AG04450 (cell line): ENCODE results near the gene NGRN. TPM values are rescaled to one million over a fixed set of nuclear protein-coding genes. Genes with fewer than 3 reads are reported as not detected.

Source experiments
- CTCF ChIA-PET: fragments of 300-600, 350-600 bp; formaldehyde crosslinking; extraction: SDS; loops from one replicate; lab custom pipeline; 2022; ENCODE audit warnings: antibody characterized with exemption, inconsistent platforms; lab: Charles Lee
- POLR2A ChIA-PET: fragments of 350-600 bp; formaldehyde crosslinking; extraction: SDS; loops from one replicate; lab custom pipeline; 2021; ENCODE audit warnings: antibody characterized with exemption, inconsistent platforms; lab: Yijun Ruan, JAX
- DNase-seq: peaks from one replicate; pipeline ENCODE4 v3.0.0-alpha.2; 2011; ENCODE audit warnings: low read depth, low spot score
- H3K27ac ChIP-seq: one replicate; pipeline ENCODE4 v1.5.1; 2012; ENCODE audit warnings: low read depth, low read length, control low read depth
- H3K27me3 ChIP-seq: one replicate; pipeline ENCODE4 v1.6.0; 2012; ENCODE audit warnings: low read length; ENCODE audit not compliant: control insufficient read depth, insufficient read depth
- H3K4me3 ChIP-seq: 2 replicates; pipeline ENCODE4 v1.5.1; 2011; ENCODE audit warnings: mild to moderate bottlenecking, low read depth, low read length, control low read depth
- H3K9me3 ChIP-seq: 2 replicates; pipeline ENCODE4 v1.5.1; 2012; ENCODE audit warnings: low read length; ENCODE audit not compliant: control insufficient read depth, insufficient read depth
- polyA minus RNA-seq: library from RNA; depleted of rRNA, polyadenylated mRNA; stranded (reverse); fragments of >200 nt; gene quantifications from 2 replicates; pipeline ENCODE4 v1.2.3, GENCODE V29; 2011; rRNA and poly(A)+ RNA removed
- polyA plus RNA-seq: library from polyadenylated mRNA; depleted of rRNA; stranded (reverse); fragments of >200 nt; gene quantifications from 2 replicates; pipeline ENCODE4 v1.2.3, GENCODE V29; 2011; rRNA removed
- TF ChIP-seq, protein P1 (sequence below): IDR thresholded peaks from 2 replicates; pipeline ENCODE4 v1.5.1; 2011; ENCODE audit warnings: low read depth, low read length, control low read depth, inconsistent platforms

NGRN gene, protein sequence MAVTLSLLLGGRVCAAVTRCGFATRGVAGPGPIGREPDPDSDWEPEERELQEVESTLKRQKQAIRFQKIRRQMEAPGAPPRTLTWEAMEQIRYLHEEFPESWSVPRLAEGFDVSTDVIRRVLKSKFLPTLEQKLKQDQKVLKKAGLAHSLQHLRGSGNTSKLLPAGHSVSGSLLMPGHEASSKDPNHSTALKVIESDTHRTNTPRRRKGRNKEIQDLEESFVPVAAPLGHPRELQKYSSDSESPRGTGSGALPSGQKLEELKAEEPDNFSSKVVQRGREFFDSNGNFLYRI
- polyA plus RNA-seq (77.6 and 81.8 TPM in 2 replicates), polyA minus RNA-seq (29.8 and 31.7 TPM in 2 replicates)

DNA sequence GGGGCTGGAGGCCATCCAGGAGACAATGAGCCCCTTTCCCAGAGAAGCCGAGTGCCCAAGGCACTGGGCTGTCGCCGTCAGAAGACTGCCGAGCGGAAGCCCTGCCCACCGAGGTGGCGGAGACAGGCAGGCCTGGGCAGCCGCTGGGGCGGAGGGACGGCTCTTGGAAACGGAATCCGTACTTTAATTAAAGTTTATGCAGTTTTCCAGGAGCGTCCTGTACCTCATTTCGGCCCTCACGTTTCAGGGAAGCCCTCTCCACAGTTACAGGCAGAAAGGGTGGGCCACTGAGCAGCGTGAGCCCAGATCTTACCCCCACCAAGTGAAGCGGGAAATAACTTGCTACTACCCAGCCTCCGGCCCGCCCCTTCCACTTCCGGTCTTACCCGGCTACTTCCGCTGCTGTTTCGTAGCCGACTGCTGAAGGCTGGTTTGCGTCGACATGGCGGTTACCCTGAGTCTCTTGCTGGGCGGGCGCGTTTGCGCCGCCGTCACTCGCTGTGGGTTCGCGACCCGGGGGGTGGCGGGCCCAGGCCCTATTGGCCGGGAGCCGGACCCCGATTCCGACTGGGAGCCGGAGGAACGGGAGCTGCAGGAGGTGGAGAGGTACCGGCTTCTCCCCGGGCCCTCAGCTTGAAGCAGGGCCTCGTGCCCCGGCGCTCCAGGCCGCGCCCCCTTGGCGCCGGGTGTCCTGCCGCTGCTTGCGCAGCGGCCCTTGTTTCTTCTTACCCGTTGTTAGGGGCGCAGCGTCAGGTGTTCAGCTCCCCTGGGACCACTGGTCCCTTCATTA lies at the start of gene NGRN:
Gene NGRN (plus strand): TSS at position 402 of the 790 bp plus-strand sequence. CDS start 41 bp downstream, at position 443.
- POLR2A ChIA-PET: interaction anchor here (0.6 to 0.9 kb wide), 3 partner anchors 28 to 266 kb away, joined by 3 to 6 read pairs (median 6); partner anchors contain the start of genes CIB1 and GDPGP1
- Histone ChIP-seq H3K27me3 (no peaks in the 10 kb centered on the region), H3K4me3 (peak within 1 kb of the TSS; percentile 94), H3K27ac (peak within 1 kb of the TSS; percentile 91), H3K9me3 (peaks cover 5% of the 10 kb centered on the region; the same call in 1 of the 2 replicates)
- TF ChIP-seq, protein P1, sequence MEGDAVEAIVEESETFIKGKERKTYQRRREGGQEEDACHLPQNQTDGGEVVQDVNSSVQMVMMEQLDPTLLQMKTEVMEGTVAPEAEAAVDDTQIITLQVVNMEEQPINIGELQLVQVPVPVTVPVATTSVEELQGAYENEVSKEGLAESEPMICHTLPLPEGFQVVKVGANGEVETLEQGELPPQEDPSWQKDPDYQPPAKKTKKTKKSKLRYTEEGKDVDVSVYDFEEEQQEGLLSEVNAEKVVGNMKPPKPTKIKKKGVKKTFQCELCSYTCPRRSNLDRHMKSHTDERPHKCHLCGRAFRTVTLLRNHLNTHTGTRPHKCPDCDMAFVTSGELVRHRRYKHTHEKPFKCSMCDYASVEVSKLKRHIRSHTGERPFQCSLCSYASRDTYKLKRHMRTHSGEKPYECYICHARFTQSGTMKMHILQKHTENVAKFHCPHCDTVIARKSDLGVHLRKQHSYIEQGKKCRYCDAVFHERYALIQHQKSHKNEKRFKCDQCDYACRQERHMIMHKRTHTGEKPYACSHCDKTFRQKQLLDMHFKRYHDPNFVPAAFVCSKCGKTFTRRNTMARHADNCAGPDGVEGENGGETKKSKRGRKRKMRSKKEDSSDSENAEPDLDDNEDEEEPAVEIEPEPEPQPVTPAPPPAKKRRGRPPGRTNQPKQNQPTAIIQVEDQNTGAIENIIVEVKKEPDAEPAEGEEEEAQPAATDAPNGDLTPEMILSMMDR: no peak
- DNase-seq: peak; percentile 53
- CTCF ChIA-PET: no interaction called here

DNA sequence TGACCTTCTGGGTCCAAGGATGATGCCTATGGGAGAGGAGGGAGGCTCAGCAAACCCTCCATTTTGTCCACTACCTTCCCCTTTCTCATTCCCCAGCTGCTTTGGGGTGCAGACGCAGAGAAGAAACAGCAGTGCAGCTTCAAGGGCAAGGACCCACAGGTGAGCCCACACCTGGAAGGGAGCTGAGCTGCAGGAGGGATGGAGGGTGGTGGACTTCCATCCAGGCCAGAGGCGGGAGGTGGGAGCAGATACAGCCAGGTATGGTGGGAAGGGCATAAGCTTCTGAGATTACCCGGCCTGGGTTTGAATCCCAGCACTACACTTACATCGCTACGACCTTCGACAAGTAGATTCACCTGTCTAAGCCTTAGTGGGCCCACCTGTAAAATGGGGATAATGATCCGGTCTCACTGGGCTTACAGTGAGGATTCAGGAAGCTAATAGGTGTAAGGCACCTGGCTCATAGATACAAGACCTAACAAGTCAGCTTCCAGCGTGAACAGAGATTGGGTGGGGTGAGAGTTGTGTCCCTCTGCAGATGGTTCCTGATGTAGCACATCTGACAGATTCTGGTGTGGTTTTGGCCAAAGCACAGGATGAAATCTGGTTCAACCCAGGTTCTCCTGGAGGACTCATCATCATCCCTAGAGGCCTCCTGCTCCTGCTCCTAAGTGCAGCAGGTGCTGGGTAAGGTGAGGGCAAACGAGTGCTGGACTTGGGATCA lies 47.6 kb upstream of the NGRN start:
- CTCF ChIA-PET: interaction anchor here (1.4 kb wide), 1 partner anchor 14 kb away, joined by 6 read pairs; no protein-coding TSS in a partner anchor
- DNase-seq: no peak
- Histone ChIP-seq H3K27me3 (no peaks in the 10 kb centered on the region), H3K27ac (no peak overlapping the region), H3K9me3 (no peaks in the 10 kb centered on the region; the same call in 1 of the 2 replicates), H3K4me3 (no peak overlapping the region)
- TF ChIP-seq, protein P1: no peak
- POLR2A ChIA-PET: interaction anchor here (1.2 kb wide), 1 partner anchor 76 kb away, joined by 3 read pairs; no protein-coding TSS in a partner anchor

DNA sequence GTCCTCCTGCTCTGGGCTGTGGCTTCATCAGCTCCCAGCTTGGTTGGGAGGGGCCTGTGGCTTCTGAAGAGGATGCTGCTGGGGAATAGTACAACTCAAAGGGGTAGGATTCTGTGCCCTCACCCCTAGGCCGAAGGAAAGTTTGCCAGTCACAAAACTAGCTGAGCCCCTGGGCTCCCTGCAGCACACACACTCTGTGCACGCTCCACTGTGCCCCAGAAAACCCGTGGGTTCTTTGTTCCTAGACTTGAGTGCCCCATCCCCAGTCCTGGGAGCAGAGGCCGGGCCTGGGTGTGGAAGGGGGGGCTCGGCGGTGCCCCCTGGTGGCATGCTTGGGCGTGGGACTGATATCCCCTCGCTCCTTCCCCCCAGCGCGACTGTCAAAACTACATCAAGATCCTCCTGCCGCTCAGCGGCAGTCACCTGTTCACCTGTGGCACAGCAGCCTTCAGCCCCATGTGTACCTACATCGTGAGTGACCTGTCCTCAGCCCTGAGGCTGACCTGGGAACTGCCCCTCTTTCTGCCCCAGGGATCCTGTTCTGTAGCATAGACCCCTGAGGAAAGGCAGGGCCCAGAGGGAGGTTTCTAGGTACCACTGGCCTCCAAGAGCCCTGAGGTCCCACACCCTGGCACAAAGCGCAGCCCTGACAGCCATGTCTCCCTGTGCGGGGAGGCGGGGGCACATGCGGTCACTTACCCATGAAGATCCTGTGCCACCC lies 45.9 kb upstream of the NGRN start:
- ChIA-PET CTCF (interaction anchor here (0.6 to 1.4 kb wide), 3 partner anchors 8 to 68 kb away, joined by 4 to 6 read pairs (median 5); no protein-coding TSS in a partner anchor), POLR2A (interaction anchor here (0.7 kb wide), 1 partner anchor 324 kb away, joined by 4 read pairs; no protein-coding TSS in a partner anchor)

More for the DNA sequence above, 45.9 kb upstream of the NGRN start:
- Histone ChIP-seq H3K9me3 (no peaks in the 10 kb centered on the region; the same call in 1 of the 2 replicates), H3K27me3 (no peaks in the 10 kb centered on the region), H3K27ac (no peak overlapping the region), H3K4me3 (no peak overlapping the region)
- DNase-seq: no peak
- TF ChIP-seq, protein P1: peak; percentile 68
